GM10266 (cell line): ENCODE data around the gene INPP5J.
"Not testable (repeated sequence)": the region's sequence is repeated elsewhere in the genome, so short reads cannot be mapped to it uniquely, and the experiment has no call there.

Experiments used
- DNase-seq: peaks from one replicate; pipeline ENCODE4 v3.0.0; 2012; ENCODE audit errors: extremely low spot score
- CTCF ChIP-seq: IDR thresholded peaks from 2 replicates; pipeline ENCODE4 v1.5.1; 2012; ENCODE audit warnings: mild to moderate bottlenecking, low read depth; ENCODE audit not compliant: control insufficient read depth, insufficient read depth; ENCODE audit errors: missing control alignments

Gene INPP5J

DNA sequence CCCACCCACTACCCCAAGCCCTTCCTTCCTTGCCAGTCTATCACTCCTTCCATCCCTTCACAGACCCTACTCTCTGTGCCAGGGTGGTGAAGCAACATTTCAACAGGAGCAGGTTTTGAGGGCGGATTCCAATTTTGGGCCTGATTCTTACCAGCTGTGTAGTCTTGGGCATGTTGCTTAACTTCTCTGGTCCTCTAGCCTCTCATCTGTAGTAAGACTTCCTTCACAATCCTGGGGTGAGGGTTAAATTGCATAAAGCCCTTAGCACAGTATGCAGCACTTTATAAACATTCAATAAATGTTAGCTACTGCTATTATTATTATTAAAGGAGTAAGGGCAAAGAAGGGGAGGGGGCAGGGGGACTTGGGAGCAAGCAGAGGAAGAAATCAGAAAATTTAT, 32.2 kb downstream of the INPP5J start:
- DNase-seq = no peak
- no peak for TF ChIP-seq CTCF

DNA sequence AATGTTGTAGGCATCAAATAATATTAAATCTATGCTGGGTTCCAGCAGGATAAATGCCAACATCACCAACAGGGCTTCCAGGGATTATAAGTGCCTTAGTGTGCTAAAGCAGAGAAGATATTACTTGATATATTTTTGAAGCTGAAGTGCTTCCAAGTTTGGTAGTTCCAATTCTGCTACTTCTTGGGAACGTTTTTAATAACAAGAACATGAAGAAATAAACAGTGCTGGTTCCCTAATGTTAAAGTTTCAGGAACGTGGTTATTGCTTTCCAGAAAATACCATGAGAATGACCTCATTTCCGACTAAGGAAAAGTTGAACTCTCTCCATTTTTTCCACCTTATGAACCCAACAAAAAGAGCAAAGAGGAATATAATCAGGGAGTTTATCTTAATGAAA, 32.7 kb downstream of the INPP5J start:
- no peak for DNase-seq
- no peak for TF ChIP-seq CTCF

GRCh38 chr22:31160328-31160978, 37.7 kb downstream of the INPP5J start:
- TF ChIP-seq CTCF = no peak
- no peak for DNase-seq

GRCh38 chr22:31161386-31161785, 38.6 kb downstream of the INPP5J start:
- no peak for DNase-seq
- TF ChIP-seq CTCF = no peak

- TF ChIP-seq CTCF = no peak
These were observed 39.4 kb downstream of the INPP5J start for GRCh38 chr22:31162015-31162765.

DNA sequence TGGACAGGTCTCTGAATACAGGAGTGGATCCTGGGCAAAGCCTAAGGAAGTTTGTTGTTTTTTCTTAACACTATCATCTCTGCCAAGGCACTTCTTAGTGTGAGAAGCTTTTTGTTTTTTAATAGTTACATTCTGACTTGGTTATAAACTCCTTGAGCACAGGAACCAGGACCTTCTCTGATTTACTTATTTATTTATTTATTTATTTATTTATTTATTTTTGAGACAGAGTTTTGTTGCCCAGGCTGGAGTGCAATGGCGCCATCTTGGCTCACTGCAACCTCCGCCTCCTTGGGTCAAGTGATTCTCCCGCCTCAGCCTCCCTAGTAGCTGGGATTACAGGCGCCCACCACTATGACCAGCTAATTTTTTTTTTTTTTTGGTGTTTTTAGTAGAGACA, 48.2 kb downstream of the INPP5J start:
- no peak for TF ChIP-seq CTCF
- no peak for DNase-seq

More at GRCh38 chr22:31162015-31162765, 39.4 kb downstream of the INPP5J start:
- DNase-seq = no peak

- not testable (repeated sequence) for DNase-seq
These were observed 49.0 kb downstream of the INPP5J start for GRCh38 chr22:31171734-31172133.
